ENCODE results near the gene FXR1.
"Not testable (repeated sequence)": the region's sequence is repeated elsewhere in the genome, so short reads cannot be mapped to it uniquely, and the experiment has no call there.

FXR1 gene

GRCh38 chr3:180912304-180913296, at the start of gene FXR1:
Gene FXR1 (plus strand): TSS chr3:180912670. CDS start chr3:180912686, 16 bp downstream.
- DNase-seq: peak; percentile 34 to 99 (median 88)

DNA sequence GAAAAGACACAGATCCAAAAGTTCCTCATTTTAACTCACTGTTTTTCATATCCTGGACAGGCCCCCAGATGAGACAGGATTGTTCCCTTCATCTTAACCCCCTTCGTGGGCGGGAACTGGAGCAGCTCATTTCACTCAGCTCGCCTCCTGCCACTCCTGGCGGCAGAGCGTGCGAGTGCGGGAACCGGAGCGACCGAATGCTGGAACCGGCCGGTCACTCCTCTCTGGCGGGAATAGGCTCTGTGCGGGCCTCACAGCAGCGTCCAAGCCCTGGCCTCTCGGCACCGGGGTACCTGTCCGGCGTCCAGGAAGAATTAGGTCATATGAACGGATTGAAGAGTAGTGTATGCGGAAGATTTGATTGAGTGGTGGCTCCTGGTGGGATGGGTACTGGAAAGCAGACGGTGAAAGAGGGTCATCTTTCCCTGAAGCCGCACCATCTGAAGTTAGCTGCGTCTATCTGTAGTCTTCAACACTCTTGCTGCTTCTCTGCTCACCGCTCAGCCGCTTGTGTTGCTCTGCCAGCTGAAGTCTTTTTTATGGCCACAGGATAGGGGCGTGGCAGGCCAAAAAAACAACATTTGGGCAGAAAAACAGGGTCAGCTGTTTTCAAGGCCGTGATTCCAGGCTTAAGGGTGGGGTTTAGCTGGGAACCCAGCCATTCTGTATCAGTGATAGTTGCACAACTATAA, 42.3 kb upstream of the FXR1 start:
- DNase-seq: peak in 3 of 56 donors; percentile 1 to 16 (median 4)

DNA sequence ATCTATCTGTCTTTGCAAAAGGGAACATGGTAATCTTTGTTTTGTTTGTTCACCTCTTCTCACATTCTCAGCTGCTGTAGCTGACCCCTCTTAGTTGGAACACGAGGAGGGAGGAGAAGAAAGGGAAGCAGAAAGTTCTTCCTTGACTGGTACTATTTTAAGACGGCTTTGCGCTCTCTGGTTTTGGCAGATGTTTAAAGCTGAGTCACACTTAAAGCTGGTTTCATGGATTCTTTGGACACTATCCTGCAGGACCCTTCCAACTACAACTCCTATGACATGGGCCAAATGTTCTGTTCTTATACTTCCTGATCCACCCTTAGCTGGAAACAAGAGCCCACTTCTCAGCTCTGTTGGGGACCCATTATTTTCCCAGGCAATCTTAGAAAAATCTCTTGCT, 40.6 kb upstream of the FXR1 start:
- DNase-seq: no peak

DNA sequence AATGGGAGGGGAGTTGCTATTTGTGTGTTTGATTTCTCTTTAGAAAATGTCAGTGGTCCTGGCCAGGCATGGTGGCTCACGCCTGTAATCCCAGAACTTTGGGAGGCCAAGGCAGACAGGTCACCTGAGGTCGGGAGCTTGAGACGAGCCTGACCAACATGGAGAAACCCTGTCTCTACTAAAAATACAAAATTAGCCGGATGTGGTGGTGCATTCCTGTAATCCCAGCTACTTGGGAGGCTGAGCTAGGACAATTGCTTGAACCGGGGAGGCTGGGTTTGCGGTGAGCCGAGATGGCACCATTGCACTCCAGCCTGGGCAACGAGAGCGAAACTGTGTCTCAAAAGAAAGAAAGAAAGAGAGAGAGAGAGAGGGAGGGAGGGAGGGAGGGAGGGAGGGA, 40.0 kb upstream of the FXR1 start:
- DNase-seq: not testable (repeated sequence)

DNA sequence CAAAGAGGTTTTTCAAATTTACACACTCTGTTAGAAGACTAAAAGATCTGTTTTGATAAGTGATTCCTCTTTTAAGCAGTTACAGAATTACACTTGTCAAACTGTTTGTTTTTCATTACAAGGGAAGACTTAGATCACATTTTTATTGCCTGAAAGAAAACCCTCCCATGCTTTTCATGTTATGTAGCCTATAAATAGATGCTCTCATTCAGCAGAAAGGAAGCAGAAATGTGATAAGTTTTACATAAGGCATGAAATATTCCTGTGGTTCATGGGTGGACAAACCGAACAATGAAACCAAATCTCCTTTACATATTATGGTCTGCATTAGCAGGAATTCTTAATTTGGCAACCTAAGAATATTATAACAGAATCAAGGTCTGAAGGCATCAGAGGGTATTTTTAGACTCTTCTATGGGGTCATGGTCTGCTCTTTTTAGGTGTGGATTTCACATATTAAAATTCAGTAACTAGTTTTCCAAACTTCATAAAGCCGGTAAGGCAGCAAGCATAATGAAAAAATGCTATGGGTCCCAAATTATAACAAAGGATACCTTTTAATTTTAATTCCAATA, 37.3 kb upstream of the FXR1 start:
- no peak for DNase-seq

GRCh38 chr3:180881065-180881801, 31.2 kb upstream of the FXR1 start:
- no peak for DNase-seq

- DNase-seq: no peak
Observed at GRCh38 chr3:180882115-180882514, 30.4 kb upstream of the FXR1 start.

GRCh38 chr3:180888992-180889560, 23.4 kb upstream of the FXR1 start:
- DNase-seq: no peak

DNA sequence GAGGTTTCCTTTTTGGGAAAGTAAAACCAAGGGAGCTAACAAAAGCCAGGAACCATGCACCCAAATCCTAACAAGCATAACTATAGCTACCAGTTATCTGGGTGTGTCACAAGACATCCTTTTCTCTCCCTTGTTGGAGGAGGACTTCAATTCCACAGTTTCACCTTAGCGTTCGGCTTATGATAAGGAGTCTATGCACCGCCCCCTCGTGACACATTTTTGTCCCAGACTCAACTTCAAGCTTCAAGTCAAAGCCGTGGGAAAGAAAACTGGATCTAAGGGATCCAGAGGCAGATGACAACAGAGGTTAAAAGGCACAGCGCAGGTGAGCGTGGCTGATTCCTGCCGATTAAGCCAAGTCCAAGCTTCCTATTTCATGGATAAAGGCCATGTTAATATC, 13.9 kb upstream of the FXR1 start:
- DNase-seq: no peak

- no peak for DNase-seq
Observed at GRCh38 chr3:180909369-180910127, 2.9 kb upstream of the FXR1 start.

- DNase-seq: no peak
Observed at GRCh38 chr3:180910823-180911222, 1.6 kb upstream of the FXR1 start.

- DNase-seq: no peak
Observed at GRCh38 chr3:180911876-180912303, 580 bp upstream of the FXR1 start.

DNA sequence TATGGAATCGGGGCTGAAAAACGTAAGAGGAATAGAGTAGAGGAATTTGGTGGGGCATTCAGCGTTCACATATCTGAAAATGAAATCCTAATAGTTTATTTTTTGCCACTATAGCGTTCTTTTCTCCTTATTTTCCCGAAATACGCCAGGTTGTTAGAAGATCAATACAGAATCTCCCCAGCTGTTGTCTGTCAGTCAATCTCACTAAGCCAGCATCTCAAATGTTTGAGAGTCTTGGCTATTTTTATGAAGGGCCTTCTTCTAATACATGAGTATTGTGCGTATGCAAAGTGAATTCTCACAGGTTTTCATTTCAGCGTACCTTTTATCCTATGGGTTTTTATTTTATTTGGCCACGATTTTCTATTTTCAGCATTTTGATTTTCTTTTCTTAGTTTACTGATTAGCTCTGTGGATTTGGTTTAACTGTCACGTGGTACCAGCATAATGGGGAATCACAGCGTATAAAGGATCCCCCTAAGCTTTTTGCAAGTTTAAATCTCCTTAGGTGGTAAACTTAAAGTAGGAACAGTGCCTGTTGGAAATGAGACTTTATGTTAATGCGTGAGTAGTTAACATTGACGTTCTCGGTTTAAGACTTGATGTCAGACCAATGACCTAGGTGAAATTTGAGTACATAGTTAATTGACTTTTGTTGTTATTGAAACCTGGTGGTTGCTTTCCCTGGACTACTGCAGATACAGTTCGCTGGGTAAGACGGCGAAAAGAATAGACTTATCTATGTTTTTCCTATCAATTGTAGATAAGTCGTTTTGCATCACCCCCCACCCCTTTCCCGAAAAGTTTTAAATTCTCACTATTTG, 1.3 kb downstream of the FXR1 start:
- DNase-seq: no peak

GRCh38 chr3:180918542-180918941, 6.1 kb downstream of the FXR1 start:
- DNase-seq: no peak

DNA sequence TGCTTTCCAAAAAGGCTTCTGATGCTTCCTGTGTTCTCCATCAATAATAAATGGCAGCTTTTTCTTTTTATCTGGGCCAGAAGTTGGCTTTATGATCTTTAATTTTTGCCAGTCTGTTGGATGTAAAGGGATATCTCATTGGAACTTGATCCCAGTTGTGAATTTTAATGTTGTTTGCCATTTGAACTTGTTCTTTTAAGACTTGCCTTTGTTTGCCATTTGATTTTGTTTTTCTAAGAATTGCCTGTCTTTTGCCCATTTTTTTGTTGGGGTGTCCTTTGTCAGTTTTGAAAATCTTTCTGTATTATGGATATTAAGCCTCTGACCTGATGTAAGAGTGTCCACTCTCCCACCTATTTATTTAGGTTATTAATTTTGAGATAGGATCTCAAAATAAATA, 9.8 kb downstream of the FXR1 start:
- DNase-seq: no peak

GRCh38 chr3:180923561-180923960, 11.1 kb downstream of the FXR1 start:
- DNase-seq: no peak

- DNase-seq: no peak
Observed at GRCh38 chr3:180926526-180926925, 14.1 kb downstream of the FXR1 start.

DNA sequence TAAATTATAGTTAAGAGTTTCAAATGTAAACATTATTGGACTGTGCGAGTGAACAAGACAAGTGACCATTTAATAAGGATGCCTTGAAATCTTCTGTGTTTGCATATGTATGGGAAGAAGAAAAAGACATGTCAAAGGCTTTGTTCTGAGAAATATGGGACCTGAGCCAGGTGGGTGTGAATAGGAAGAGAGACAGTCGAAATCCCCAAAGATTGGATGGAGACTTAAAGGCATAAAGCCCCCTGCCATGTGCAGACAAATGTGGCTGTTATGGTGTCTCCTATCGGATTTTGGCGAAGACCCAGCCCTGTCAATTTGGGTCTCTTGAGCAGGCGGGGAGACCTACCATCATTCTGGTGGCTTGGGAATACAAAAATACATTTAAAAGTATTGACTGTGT, 16.9 kb downstream of the FXR1 start:
- no peak for DNase-seq

- no peak for DNase-seq
Observed at GRCh38 chr3:180930526-180930925, 18.1 kb downstream of the FXR1 start.

Data from amygdala (tissue), 56 donors.